DMS53 (cell line): Measurements from ENCODE around the gene RNF4.
"Not testable (repeated sequence)": the region's sequence is repeated elsewhere in the genome, so short reads cannot be mapped to it uniquely, and the experiment has no call there.

Experiments used
- DNase-seq: peaks from one replicate; lab custom pipeline; 2025; lab: John Stamatoyannopoulos, UW

The RNF4 gene

DNA sequence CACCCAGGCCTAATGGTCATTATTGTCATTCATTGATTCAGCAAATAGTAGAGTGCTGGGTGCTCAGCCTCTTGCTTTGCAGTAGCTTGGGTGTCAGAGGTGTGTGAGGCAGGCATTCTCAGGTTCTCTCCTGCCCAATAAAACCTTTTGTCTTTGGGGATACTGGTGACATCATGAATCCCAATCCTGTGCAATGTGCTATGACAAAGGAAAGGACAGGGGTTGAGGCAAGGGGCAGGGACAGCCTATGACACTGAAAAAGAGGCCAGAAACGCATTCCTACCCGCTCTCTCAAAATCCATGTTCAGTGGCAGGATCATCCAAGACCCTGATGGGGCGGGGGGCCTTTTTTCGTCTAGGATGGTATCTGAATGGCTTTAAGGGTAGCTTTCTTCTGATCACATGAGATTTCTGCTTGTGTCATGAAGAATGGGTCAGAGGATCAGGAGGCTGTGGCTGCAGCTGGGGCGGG is 66.0 kb downstream of the RNF4 start:
- peak; percentile 66 for DNase-seq

DNA sequence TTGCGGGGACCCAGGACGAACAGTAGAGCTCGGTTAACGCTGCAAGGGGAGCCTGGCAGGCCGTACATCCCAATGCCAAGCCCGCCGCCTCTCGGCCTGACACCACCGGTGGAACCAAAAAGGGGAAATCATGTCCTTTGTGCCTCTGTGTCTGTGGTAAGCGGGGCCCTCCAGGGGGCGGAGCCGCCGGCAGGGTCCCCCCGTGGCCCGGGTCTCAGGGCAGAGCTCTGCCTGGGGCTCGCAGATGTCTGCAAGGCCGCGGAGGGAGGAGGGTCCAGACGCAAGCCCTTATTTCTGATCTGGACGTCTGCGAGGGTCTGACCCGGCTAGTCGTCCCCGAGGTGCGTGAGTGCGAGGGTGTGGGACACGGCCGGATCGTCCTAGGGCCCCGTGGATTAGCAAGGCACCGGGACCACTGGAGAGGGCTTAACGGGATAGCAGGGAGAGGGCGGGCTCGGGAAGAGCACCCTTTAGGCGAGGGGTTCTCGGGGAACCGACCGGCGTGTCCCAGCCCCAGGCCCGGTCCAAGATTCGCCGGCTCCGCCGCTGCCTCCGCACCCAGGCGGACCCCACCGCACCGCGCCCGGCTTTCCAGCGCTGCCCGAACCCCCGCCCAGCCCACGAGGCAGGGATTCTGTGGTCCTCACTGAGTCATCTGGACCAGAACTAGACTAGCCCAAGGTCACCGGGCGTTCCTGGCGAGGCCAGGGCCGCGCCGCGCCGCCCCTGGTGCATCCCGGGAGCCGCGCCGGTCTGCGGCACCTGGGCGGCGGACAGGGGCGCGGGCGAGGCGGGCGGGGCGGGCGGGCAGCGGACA is 66.7 kb downstream of the RNF4 start:
- DNase-seq = peak; percentile 82

DNA sequence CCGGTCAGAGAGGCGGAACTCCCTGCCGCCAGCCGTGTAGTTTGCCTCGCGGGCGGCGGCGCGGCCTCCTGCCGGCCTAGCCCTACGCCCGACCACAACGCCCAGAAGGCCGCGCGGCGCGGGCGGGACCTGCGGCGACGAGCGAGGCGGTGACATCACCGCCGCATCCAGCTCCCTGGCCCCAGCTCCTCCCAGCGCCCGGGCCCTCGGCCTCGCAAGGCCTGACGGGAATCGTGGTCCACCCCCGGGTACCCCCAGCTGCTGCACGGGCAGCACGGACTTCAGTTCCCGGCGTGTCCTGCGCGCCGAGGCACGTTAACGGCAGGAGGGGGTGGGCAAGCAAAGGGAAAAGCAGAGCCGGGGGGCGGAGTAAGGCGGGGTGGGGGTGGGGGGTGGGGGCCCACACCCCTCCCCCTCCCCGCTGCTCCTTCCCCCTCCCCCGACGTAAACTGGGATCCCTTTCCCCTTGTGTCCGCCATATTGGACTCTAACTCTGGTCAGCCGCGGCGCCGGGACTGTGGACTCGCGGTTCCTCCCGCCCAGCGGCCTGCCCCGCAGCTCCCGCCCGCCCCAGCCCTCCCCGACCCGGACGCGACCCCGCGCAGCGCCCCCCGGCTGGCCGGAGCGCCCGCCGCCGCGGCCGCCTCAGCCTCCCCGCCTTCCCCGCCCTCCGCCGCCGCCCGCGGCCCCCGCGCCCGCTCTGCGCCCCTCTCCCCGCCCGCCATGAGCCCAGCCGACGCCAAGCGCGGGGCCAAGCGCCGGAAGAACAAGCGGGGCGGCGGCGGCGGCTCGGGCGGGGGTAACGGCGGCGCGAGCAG is 67.5 kb downstream of the RNF4 start, which contains the start of gene FAM193A:
Gene FAM193A, plus strand, starts transcription at position 455 of the 818 bp plus-strand sequence. Its CDS starts 269 bp downstream, at position 724.
- DNase-seq = peak; percentile 100

DNA sequence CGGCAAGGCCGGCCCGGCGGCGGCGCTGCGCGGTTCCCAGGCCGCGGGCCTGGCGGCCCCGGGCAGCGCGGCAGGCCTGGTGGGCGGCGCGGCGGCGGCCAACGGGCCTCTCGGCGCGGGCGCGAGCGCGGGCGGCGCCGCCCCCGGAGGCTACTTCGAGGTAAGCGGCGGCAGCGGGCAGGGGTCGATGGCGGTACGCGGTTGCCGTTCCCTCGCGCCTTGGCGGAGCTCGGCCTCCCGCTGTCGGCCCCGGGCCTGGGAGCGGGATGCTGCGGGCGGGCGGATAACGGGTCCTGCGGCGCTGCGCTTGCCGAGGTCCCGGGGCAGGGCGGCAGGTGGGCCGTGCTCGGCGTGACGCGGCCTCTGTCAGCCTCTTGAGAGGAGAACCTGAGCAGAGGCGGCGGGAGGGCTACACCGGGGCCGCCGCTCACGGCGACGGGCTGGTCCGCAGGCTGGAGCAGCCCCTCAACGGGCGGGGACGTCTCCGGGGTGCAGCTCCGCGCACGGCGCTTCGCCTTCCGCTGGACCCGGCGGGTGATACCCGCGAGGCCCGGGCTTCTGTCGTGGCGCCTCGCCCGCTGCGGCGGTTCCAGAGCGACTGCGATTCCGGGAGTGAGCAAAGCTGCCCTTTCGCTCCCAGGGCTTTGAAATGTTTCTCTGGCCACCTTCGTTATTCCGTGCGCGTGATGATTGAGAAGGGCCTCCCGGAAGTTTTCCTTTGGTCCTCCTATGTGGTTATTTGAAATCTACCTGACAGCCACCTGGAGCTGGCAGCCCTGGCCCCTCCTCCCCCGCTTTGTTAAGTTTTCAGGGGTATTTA is 68.3 kb downstream of the RNF4 start:
- peak; percentile 89 for DNase-seq

DNA sequence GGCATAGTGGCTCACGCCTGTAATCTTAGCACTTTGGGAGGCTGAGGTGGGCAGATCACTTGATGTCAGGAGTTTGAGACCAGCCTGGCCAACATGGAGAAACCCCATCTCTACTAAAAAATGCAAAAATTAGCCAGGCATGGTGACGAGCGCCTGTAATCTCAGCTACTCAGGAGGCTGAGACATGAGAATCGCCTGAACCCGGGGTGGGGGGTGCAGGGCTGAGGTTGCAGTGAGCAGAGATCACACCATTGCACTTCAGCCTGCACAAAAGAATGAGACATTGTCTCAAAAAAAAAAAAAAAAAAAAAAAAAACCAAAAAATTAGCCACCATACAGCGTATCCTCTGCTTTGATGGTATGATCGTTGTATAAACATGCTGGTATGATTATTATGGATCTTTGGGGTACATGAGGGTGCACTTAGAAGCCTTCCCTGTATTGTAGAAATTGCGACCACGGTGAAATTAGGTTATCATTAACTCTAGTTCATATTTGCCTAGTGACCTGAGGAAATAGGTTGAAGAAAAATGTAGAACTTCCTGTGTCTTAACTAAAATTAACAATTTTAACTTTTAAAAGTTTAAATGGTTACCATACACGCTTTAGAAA is 74.8 kb downstream of the RNF4 start:
- DNase-seq = not testable (repeated sequence)

DNA sequence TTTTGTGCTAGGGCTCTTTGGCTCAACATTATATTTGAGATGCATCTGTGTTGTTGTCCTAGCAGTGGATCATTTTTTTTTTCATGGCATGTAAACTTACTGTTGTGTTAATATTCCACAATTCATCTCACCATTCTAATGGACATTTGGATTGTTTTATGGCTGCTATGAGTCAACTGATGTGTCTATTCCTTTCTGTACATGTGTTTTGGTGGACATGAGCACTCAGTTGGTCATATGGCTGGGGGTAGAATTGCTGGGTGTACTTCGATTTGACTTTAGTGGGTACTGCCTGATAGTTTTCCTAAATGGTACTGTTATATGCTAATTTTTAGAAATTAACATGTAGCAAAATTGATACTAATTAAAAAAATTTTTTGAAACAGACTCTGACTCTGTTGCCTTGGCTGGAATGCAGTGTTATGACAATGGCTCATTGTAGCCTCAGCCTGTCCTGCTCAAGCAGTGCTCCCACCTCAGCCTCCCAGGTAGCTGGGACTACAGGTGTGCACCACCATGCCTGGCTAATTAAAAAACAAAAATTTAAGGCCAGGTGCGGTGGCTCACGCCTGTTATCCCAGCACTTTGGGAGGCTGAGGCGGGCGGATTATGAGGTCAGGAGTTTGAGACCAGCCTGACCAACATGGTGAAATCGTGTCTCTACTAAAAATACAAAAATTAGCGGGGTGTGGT is 76.6 kb downstream of the RNF4 start:
- DNase-seq = no peak

DNA sequence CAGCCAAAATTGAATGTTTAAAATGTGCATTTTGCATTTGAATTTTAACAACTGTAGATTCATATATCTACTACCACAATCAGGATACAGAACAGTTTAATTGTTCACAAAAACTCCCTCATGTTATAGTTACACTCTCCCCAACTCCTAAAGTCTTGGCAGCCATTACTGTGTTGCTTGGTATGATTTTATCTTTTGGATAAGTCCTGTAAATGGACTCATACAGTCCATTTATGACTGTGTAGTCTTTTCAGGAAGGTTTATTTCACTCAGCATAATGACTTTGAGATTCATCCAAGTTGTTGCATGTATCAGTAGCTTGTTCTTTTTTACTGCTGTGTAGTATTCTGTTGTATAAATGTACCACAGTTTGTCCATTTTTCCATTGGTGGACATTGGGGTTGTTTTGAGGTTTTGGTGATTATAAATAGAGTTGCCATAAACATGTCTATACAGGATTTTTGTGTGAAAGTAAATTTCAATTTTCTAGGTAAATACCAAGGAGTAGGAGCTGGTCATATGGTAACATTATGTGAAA is 77.4 kb downstream of the RNF4 start:
- DNase-seq = no peak

DNA sequence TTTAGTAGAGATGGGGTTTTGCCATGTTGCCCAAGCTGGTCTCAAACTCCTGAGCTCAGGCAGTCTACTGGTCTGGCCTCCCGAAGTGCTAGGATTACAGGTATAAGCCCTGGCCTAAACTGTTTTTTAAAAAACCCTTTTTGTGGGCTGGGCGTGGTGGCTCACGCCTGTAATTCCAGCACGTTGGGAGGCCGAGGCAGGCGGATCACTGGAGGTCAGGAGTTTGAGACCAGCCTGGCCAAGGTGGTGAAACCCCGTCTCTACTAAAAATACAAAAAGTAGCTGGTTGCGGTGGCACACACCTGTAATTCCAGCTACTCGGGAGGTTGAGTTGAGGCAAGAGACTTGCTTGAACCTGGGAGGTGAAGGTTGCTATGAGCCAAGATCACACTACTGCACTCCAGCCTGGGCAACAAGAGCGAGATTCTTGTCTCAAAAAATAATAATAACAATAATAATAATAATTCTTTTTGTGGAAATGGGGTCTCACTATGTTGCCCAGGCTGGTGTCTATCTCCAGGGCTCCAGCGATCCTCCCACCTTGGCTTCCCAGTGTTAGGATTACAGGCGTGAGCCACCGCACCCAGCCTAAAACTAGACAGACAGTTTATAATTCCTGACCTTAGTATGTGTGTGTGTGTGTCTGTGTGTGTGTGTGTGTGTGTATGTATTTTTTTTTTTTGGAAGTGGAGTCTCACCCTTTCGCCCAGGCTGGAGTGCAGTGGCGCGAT is 78.2 kb downstream of the RNF4 start:
- not testable (repeated sequence) for DNase-seq

DNA sequence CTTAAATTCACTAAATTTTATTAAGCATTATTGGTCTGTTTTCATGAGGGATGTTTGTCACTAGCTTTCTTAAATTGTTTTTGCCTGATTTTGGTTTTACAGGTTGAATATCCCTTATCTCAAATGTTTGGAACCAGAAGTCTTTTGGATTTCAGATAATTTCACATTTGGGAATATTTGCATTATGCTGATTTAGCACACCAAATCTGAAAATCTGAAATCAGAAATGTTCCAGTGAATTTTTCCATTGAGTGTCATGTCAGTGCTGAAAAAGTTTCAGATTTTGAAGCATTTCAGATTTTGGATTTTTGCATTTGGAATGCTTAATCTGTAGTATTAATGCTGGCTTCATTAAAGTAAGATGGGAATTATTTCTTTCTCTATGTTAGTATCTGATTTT is 82.2 kb downstream of the RNF4 start:
- no peak for DNase-seq

DNA sequence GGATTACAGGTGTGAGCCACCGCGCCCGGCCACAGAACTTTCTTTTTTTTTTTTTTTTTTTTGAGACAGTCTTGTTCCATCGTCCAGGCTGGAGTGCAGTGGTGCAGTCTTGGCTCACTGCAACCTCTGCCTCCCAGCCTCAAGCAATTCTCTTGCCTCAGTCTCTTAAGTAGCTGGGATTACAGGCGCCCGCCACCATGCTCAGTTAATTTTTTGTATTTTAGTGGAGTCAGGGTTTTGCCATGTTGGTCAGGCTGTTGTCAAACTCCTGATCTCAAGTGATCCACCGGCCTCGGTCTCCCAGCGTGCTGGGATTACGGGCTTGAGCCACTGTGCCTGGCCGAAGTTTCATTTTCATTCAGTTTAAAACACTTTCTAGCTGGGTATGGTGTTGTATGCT is 83.9 kb downstream of the RNF4 start:
- no peak for DNase-seq

DNA sequence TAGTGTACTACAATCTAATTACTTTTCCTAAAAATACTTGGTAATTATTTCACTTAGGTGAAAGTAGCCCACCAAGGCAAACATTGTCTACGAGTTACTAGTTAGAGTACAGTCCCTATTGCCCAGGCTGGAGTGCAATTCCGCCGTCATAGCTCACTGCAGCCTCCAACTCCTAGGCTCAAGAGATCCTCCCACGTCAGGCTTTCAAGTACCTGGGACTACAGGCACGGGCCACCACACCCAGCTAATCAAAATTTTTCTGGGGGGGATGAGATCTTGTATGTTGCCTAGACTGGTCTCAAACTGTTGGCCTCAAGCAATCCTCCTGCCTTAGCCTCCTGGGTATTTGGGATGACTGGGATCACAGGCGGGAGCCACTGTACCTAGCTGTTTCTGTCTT is 89.4 kb downstream of the RNF4 start:
- no peak for DNase-seq

DNA sequence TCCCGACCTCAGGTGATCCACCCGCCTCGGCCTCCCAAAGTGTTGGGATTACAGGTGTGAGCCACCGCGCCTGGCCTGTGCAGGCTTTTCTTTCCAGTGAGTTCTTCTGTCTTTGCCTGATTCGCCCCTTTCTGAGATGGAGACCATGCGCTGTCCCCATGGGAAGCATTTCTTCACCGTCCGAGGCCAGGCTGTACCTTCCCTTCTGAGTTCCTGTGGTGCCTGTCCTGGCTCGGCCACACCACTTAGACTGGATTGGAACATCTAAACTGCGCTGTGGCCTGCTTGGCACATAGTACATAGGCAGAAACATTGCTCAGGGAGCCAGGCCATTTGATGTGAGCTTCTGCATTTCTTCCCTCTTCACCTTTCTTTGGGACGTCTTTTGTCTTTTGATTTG is 91.3 kb downstream of the RNF4 start:
- no peak for DNase-seq
